Fibroblast of the aortic adventitia (primary cell): Measurements from ENCODE around the gene XPNPEP1. TPM values are rescaled to one million over a fixed set of nuclear protein-coding genes. Genes with fewer than 3 reads are reported as not detected.

ENCODE experiments used
- DNase-seq: peaks from one replicate; pipeline ENCODE4 v3.0.0-alpha.2; 2010; ENCODE audit warnings: low read depth
- H3K4me3 ChIP-seq: 2 replicates; pipeline ENCODE4 v1.5.1; 2011; ENCODE audit warnings: low read depth, mild to moderate bottlenecking, control low read depth, low read length, moderate library complexity
- CTCF ChIP-seq: IDR thresholded peaks from 2 replicates; pipeline ENCODE4 v1.5.1; 2011; ENCODE audit warnings: mild to moderate bottlenecking, low read length, control low read depth, inconsistent platforms; ENCODE audit not compliant: insufficient read depth
- total RNA-seq: library from RNA; depleted of rRNA; stranded (reverse); fragments of >200 nt; gene quantifications from 2 replicates; pipeline ENCODE4 v1.2.3, GENCODE V29; 2012; ENCODE audit warnings: low replicate concordance

Gene XPNPEP1
- total RNA-seq, 1 donor: 103 TPM

GRCh38 chr10:109914966-109915365 is 8.3 kb downstream of the XPNPEP1 start:
- no peak overlapping the region for H3K4me3 ChIP-seq
- DNase-seq: peak; percentile 90
- TF ChIP-seq CTCF: no peak

GRCh38 chr10:109913306-109913892 is 9.9 kb downstream of the XPNPEP1 start:
- H3K4me3 ChIP-seq: no peak overlapping the region
- no peak for TF ChIP-seq CTCF
- no peak for DNase-seq

- peak; percentile 91 for DNase-seq
- no peak for TF ChIP-seq CTCF
- no peak overlapping the region for H3K4me3 ChIP-seq
Observed at GRCh38 chr10:109912335-109913281, 10.7 kb downstream of the XPNPEP1 start.

GRCh38 chr10:109911903-109912302 is 11.4 kb downstream of the XPNPEP1 start:
- H3K4me3 ChIP-seq: no peak overlapping the region
- no peak for DNase-seq
- TF ChIP-seq CTCF: no peak

GRCh38 chr10:109906316-109906715 is 17.0 kb downstream of the XPNPEP1 start:
- no peak for TF ChIP-seq CTCF
- no peak for DNase-seq
- no peak overlapping the region for H3K4me3 ChIP-seq

- TF ChIP-seq CTCF: no peak
Observed at GRCh38 chr10:109904397-109904796, 18.9 kb downstream of the XPNPEP1 start.

More at GRCh38 chr10:109904397-109904796, 18.9 kb downstream of the XPNPEP1 start:
- DNase-seq: no peak
- no peak overlapping the region for H3K4me3 ChIP-seq
